ENCODE results near the gene SULT1E1.

DNA sequence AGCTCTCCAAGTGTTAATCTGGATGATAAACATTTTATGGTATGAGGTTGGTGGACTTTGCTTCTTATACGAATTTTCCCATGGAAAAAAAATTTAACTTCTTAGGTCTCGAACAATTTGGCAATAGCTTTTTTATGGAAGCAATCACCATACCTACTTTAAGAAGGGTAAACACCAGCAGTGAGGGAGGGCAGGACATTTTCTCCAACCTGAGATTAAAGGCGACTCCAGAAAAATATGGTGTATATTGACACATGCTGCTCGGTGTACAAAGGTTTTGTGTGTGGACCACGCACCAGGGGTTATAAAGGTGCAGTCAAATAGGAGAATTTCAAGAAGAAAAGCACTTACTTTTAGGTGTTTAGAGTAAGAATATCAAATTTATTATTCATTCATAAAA, 34.2 kb upstream of the SULT1E1 start:
- TF ChIP-seq, protein P1, sequence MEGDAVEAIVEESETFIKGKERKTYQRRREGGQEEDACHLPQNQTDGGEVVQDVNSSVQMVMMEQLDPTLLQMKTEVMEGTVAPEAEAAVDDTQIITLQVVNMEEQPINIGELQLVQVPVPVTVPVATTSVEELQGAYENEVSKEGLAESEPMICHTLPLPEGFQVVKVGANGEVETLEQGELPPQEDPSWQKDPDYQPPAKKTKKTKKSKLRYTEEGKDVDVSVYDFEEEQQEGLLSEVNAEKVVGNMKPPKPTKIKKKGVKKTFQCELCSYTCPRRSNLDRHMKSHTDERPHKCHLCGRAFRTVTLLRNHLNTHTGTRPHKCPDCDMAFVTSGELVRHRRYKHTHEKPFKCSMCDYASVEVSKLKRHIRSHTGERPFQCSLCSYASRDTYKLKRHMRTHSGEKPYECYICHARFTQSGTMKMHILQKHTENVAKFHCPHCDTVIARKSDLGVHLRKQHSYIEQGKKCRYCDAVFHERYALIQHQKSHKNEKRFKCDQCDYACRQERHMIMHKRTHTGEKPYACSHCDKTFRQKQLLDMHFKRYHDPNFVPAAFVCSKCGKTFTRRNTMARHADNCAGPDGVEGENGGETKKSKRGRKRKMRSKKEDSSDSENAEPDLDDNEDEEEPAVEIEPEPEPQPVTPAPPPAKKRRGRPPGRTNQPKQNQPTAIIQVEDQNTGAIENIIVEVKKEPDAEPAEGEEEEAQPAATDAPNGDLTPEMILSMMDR (IDR thresholded peaks at IDR 0.05): no peak
- TF ChIP-seq POLR2A (IDR thresholded peaks at IDR 0.05; ENCODE audit: low read depth): no peak
- TF ChIP-seq POLR2AphosphoS5 (IDR thresholded peaks at IDR 0.05): no peak
